DND-41 (cell line): ENCODE data around the gene GPR55.

ENCODE experiments used
- ATAC-seq: fragments of 200-7000 bp; cut with Tn5 transposase; 3 replicates; pipeline ENCODE4 v1.9.1; 2021; ENCODE audit warnings: low read depth; ENCODE audit not compliant: insufficient read depth
- DNase-seq: peaks from one replicate; pipeline ENCODE4 v3.0.0-alpha.2; 2020
- H2AFZ ChIP-seq: 2 replicates; pipeline ENCODE4 v1.6.0; 2012; ENCODE audit warnings: low read depth, low read length
- H3K27ac ChIP-seq: 2 replicates; pipeline ENCODE4 v1.5.1; 2012; ENCODE audit warnings: low read length, inconsistent platforms
- H3K27me3 ChIP-seq: fragments of 200-600 bp; sonication (generic); 2 replicates; pipeline ENCODE4 v1.6.0; 2012; ENCODE audit warnings: low read length, mild to moderate bottlenecking, inconsistent platforms; ENCODE audit not compliant: insufficient read depth, poor library complexity
- H3K36me3 ChIP-seq: 2 replicates; pipeline ENCODE4 v1.5.1; 2012; ENCODE audit warnings: low read length, inconsistent platforms; ENCODE audit not compliant: insufficient read depth
- H3K4me1 ChIP-seq: 2 replicates; pipeline ENCODE4 v1.5.1; 2012; ENCODE audit warnings: mild to moderate bottlenecking, low read length; ENCODE audit not compliant: insufficient read depth
- H3K4me2 ChIP-seq: 2 replicates; pipeline ENCODE4 v1.6.0; 2012; ENCODE audit warnings: mild to moderate bottlenecking, moderate library complexity, low read length, inconsistent platforms; ENCODE audit not compliant: insufficient read depth
- H3K4me3 ChIP-seq, 2 experiments: fragments of 200-600 bp in 1 of 2; shearing (Covaris generic) in 1 of 2; 2 replicates each; pipeline ENCODE4 v1.5.1; 2012 to 2016; ENCODE audit warnings: inconsistent platforms in 2 of 2, low read length in 2 of 2, mild to moderate bottlenecking in 2 of 2, low read depth in 1 of 2, moderate library complexity in 1 of 2
- H3K79me2 ChIP-seq: 2 replicates; pipeline ENCODE4 v1.6.0; 2012; ENCODE audit warnings: low read length, inconsistent platforms; ENCODE audit not compliant: insufficient read depth
- H3K9ac ChIP-seq: 2 replicates; pipeline ENCODE4 v1.6.0; 2012; ENCODE audit warnings: low read depth, mild to moderate bottlenecking, inconsistent platforms, low read length, moderate library complexity
- H3K9me3 ChIP-seq: 2 replicates; pipeline ENCODE4 v1.5.1; 2012; ENCODE audit warnings: low read length, moderate library complexity, mild to moderate bottlenecking, inconsistent platforms; ENCODE audit not compliant: insufficient read depth, severe bottlenecking
- H4K20me1 ChIP-seq: 2 replicates; pipeline ENCODE4 v1.6.0; 2012; ENCODE audit warnings: low read length; ENCODE audit not compliant: insufficient read depth
- CTCF ChIP-seq: IDR thresholded peaks from 2 replicates; pipeline ENCODE4 v1.5.1; 2012; ENCODE audit warnings: borderline replicate concordance, low read length, moderate library complexity, mild to moderate bottlenecking; ENCODE audit not compliant: poor library complexity, severe bottlenecking; ENCODE audit errors: extremely low read depth
- EZH2 ChIP-seq: IDR thresholded peaks from 3 replicates; pipeline ENCODE4 v1.6.1; 2012; ENCODE audit warnings: borderline replicate concordance, low read depth, mild to moderate bottlenecking, moderate library complexity, low read length, inconsistent platforms; ENCODE audit not compliant: severe bottlenecking

The GPR55 gene

GRCh38 chr2:230874876-230875275 lies 50.2 kb downstream of the GPR55 start:
- Histone ChIP-seq H2AFZ (no peak overlapping the region), H3K27me3 (no peaks in the 10 kb centered on the region), H3K27ac (no peak overlapping the region), H4K20me1 (peaks cover 30% of the 10 kb centered on the region), H3K9ac (no peak overlapping the region), H3K36me3 (peaks cover 43% of the 10 kb centered on the region), H3K4me2 (no peak overlapping the region), H3K79me2 (peaks cover 3% of the 10 kb centered on the region; the same call in 1 of the 2 replicates), H3K4me3 (no peak overlapping the region), H3K4me1 (peaks cover 24% of the 10 kb centered on the region), H3K9me3 (no peaks in the 10 kb centered on the region)
- ATAC-seq (no peak), DNase-seq (no peak)
- TF ChIP-seq EZH2 = no peak
- no peak for TF ChIP-seq CTCF

DNA sequence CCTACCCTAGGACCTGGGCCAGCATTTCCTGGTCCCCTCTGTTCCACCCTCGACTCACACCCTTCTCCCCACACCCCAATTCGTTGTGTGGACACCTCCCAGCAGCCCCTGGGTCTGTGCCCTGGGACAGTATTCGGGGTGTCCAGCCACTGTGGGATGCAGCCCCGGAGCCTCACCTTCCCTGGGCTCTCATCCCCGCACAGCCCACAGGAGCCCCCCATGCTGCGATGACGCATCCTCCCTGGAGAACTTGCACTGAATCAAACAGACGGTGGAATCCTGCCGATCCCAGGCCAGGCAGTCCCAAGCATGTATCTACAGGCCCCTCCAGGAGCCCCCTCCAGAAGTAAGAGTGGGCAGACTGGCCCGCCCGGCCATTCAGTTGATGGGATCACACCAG lies 50.6 kb downstream of the GPR55 start:
- no peak for ATAC-seq
- Histone ChIP-seq H2AFZ (no peak overlapping the region), H3K9ac (no peak overlapping the region), H3K9me3 (no peaks in the 10 kb centered on the region), H3K27ac (no peak overlapping the region), H3K36me3 (peaks cover 43% of the 10 kb centered on the region), H4K20me1 (peaks cover 34% of the 10 kb centered on the region), H3K27me3 (no peaks in the 10 kb centered on the region), H3K4me3 (no peak overlapping the region), H3K4me2 (no peak overlapping the region), H3K79me2 (peaks cover 7% of the 10 kb centered on the region), H3K4me1 (peaks cover 24% of the 10 kb centered on the region)
- TF ChIP-seq CTCF (no peak), EZH2 (no peak)
- DNase-seq = no peak

- Histone ChIP-seq H3K27ac (no peak overlapping the region), H3K4me1 (peaks cover 23% of the 10 kb centered on the region), H3K9me3 (no peaks in the 10 kb centered on the region), H3K27me3 (no peaks in the 10 kb centered on the region), H3K4me3 (no peak overlapping the region), H3K9ac (no peak overlapping the region), H2AFZ (no peak overlapping the region), H3K36me3 (peaks cover 37% of the 10 kb centered on the region), H4K20me1 (peaks cover 40% of the 10 kb centered on the region), H3K4me2 (no peak overlapping the region), H3K79me2 (peaks cover 13% of the 10 kb centered on the region)
- TF ChIP-seq CTCF (no peak), EZH2 (no peak)
- DNase-seq (no peak), ATAC-seq (no peak)
These were observed 51.2 kb downstream of the GPR55 start for GRCh38 chr2:230873661-230874401.
